Subcutaneous abdominal adipose tissue (tissue), 5 donors: Measurements from ENCODE around the gene TIA1.
"Not testable (repeated sequence)": the region's sequence is repeated elsewhere in the genome, so short reads cannot be mapped to it uniquely, and the experiment has no call there.

Experiments
- H3K27ac ChIP-seq: one replicate; pipeline ENCODE4 v1.7.0; 2013; ENCODE audit warnings: low read depth, mild to moderate bottlenecking, inconsistent platforms, low read length, moderate library complexity
- H3K27me3 ChIP-seq, 5 donors: one replicate each; pipeline ENCODE4 v1.7.0; 2013; ENCODE audit warnings: low read length in 5 of 5, inconsistent platforms in 1 of 5; ENCODE audit not compliant: control insufficient read depth in 5 of 5, insufficient read depth in 4 of 5
- H3K36me3 ChIP-seq, 5 donors: one replicate each; pipeline ENCODE4 v1.7.0; 2013; ENCODE audit warnings: low read length in 5 of 5; ENCODE audit not compliant: control insufficient read depth in 5 of 5, insufficient read depth in 5 of 5
- H3K4me1 ChIP-seq, 5 donors: one replicate each; pipeline ENCODE4 v1.7.0; 2013; ENCODE audit warnings: low read length in 5 of 5, mild to moderate bottlenecking in 3 of 5, moderate library complexity in 1 of 5; ENCODE audit not compliant: control insufficient read depth in 5 of 5, insufficient read depth in 5 of 5
- H3K4me3 ChIP-seq, 5 donors: one replicate each; pipeline ENCODE4 v1.7.0; 2013; ENCODE audit warnings: low read length in 5 of 5, low read depth in 1 of 5
- H3K9ac ChIP-seq, 5 donors: one replicate each; pipeline ENCODE4 v1.7.0; 2013; ENCODE audit warnings: low read length in 5 of 5, mild to moderate bottlenecking in 4 of 5, moderate library complexity in 3 of 5
- H3K9me3 ChIP-seq, 5 donors: one replicate each; pipeline ENCODE4 v1.7.0; 2013; ENCODE audit warnings: low read length in 5 of 5; ENCODE audit not compliant: control insufficient read depth in 5 of 5
- donor health status: healthy.
- donor health status: healthy.
- donor health status: healthy.
- donor health status: healthy.
- donor health status: healthy.

The TIA1 gene

GRCh38 chr2:70226781-70227180 lies 21.6 kb downstream of the TIA1 start:
- no peaks in the 10 kb centered on the region for H3K9me3 ChIP-seq
- no peak overlapping the region for H3K4me3 ChIP-seq
- peak overlapping the region in 1 of 5 donors; percentile 4 for H3K9ac ChIP-seq
- H3K36me3 ChIP-seq, result peaks cover 40 to 75% (median 54%) of the 10 kb centered on the region in 5 donors
- H3K27ac ChIP-seq, result no peak overlapping the region
- no peaks in the 10 kb centered on the region for H3K27me3 ChIP-seq
- H3K4me1 ChIP-seq, result no peaks in the 10 kb centered on the region

- not testable (repeated sequence) for H3K27me3 ChIP-seq, H3K4me3 ChIP-seq, H3K27ac ChIP-seq, H3K9ac ChIP-seq, H3K4me1 ChIP-seq, H3K9me3 ChIP-seq
- H3K36me3 ChIP-seq, result peaks cover 52 to 81% (median 58%) of the 10 kb centered on the region in 5 donors
These were observed 25.1 kb downstream of the TIA1 start for GRCh38 chr2:70223305-70223704.

GRCh38 chr2:70214953-70215549 lies 33.4 kb downstream of the TIA1 start:
- no peak overlapping the region for H3K4me3 ChIP-seq
- peaks cover 38 to 68% (median 55%) of the 10 kb centered on the region in 5 donors for H3K36me3 ChIP-seq
- H3K27ac ChIP-seq, result no peak overlapping the region
- no peaks in the 10 kb centered on the region for H3K27me3 ChIP-seq
- no peaks in the 10 kb centered on the region for H3K4me1 ChIP-seq
- H3K9me3 ChIP-seq, result no peaks in the 10 kb centered on the region
- H3K9ac ChIP-seq, result no peak overlapping the region

GRCh38 chr2:70214365-70214764 lies 34.1 kb downstream of the TIA1 start:
- Histone ChIP-seq H3K9ac (no peak overlapping the region), H3K27ac (no peak overlapping the region), H3K27me3 (no peaks in the 10 kb centered on the region), H3K4me3 (no peak overlapping the region), H3K36me3 (peaks cover 37 to 61% (median 48%) of the 10 kb centered on the region in 5 donors), H3K9me3 (no peaks in the 10 kb centered on the region), H3K4me1 (no peaks in the 10 kb centered on the region)

- Histone ChIP-seq H3K9ac (no peak overlapping the region), H3K27me3 (no peaks in the 10 kb centered on the region), H3K36me3 (peaks cover 25 to 47% (median 33%) of the 10 kb centered on the region in 5 donors), H3K4me3 (no peak overlapping the region), H3K4me1 (no peaks in the 10 kb centered on the region), H3K9me3 (no peaks in the 10 kb centered on the region), H3K27ac (no peak overlapping the region)
These were observed 36.0 kb downstream of the TIA1 start for GRCh38 chr2:70212298-70212932.

DNA sequence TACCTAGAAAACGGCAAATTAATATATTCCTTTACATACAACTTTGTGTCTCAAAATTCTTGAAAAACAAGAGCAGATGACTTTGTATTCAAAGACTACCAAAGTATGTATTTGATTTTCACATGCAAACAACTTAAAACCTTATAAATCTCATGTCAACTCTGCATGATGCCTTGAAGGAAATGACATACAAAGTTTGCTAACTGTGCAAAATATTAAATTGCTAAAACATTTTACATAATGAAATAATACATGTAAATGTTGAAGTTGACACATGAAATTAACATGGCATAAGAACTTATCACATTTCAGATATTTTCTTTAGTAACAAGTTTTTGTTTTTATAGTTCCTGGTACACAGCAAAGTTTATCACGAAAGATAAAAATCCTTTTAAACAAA lies 36.8 kb downstream of the TIA1 start:
- Histone ChIP-seq H3K9ac (no peak overlapping the region), H3K36me3 (peaks cover 23 to 41% (median 29%) of the 10 kb centered on the region in 5 donors), H3K27ac (no peak overlapping the region), H3K9me3 (no peaks in the 10 kb centered on the region), H3K4me1 (no peaks in the 10 kb centered on the region), H3K27me3 (no peaks in the 10 kb centered on the region), H3K4me3 (no peak overlapping the region)

DNA sequence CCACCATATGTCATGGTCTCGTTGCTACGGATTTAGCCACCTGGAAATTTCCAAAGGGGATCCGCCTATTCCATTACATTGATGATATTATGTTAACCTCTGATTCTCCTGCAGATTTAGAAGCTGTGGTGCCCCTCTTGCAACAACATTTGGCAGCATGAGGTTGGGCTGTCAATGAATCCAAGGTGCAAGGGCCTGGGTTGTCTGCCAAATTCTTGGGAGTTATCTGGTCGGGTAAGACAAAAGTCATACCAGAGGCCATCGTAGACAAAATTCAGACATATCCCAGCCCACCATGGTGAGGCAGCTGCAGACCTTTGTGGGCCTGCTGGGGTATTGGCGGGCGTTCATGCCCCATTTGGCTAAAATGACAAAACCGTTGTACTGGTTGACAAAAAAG lies 44.0 kb downstream of the TIA1 start:
- Histone ChIP-seq H3K4me3 (no peak overlapping the region), H3K9me3 (no peaks in the 10 kb centered on the region), H3K9ac (no peak overlapping the region), H3K4me1 (no peaks in the 10 kb centered on the region), H3K36me3 (peaks cover 0 to 4% (median 0%) of the 10 kb centered on the region in 5 donors), H3K27ac (no peak overlapping the region), H3K27me3 (no peaks in the 10 kb centered on the region)

DNA sequence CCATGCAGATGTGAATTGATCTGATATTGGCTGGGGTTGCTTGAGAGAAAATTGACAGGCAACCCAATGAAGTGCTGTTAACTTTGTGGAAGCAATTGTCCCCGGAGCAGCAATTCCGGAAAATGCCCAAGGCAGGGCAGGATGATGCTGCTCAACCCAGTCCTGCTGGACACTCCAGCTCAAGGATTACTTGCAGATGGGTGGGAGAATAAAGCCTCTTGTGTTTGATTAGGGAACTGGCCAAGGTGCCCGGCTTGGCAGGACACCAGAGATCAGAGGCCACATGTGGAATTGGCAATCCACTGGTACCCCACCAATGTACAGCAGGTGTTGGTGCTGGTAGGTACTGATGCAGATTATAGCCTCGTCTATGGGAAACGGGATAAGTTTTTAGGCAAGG lies 45.3 kb downstream of the TIA1 start:
- H3K27me3 ChIP-seq, result no peaks in the 10 kb centered on the region
- H3K27ac ChIP-seq, result no peak overlapping the region
- no peak overlapping the region for H3K9ac ChIP-seq
- no peaks in the 10 kb centered on the region for H3K9me3 ChIP-seq
- no peaks in the 10 kb centered on the region for H3K4me1 ChIP-seq
- peaks cover 0 to 2% (median 0%) of the 10 kb centered on the region in 5 donors for H3K36me3 ChIP-seq
- no peak overlapping the region for H3K4me3 ChIP-seq

DNA sequence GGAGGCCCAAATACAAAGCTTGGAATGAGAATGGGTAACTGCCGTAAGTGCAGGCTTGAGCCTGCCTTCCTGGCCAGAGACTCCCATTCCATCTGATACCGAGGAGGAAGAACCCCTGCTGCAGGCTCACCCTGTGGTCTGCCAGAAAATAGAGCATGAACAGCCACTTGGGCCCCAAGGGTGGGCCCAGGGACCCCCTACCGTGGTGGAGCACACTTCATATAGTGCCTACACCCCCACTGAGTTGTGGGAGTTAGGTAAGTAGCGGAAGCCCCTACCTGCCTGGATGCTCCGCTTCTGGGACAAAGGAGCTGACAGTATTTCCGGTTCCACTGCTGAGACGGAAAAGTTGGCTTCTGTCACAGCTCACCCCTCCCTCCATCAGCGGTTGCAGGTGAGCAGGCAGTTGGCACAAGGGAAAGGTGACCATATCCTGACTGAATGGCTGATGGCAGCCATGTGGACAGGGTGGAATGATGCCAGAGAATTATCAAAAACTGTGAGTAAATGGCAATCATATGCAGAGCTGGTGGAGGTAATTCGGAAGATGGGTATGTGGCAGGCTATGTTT lies 46.1 kb downstream of the TIA1 start:
- no peaks in the 10 kb centered on the region for H3K36me3 ChIP-seq
- no peaks in the 10 kb centered on the region for H3K4me1 ChIP-seq
- no peaks in the 10 kb centered on the region for H3K9me3 ChIP-seq
- H3K27me3 ChIP-seq, result no peaks in the 10 kb centered on the region
- no peak overlapping the region for H3K9ac ChIP-seq
- no peak overlapping the region for H3K27ac ChIP-seq
- no peak overlapping the region for H3K4me3 ChIP-seq

DNA sequence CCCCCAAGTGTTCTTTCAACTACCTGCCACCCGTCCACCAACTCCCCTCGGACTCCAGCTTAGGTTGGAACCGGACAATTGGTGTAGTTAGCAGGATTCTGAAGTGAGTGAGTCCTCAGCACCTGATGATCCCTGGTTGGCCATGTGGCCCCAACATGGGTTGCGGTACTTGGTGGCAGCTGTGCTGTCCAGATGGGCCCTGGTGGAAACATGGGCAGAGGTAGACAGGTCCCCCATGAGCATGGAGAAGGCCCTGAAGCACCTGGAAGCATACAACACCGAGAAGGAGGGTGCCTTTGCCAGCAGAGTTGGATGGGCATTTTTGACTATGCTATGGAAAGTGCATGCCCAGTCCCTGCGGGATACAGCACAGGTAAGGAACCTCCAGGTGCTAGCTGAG lies 46.6 kb downstream of the TIA1 start:
- Histone ChIP-seq H3K4me1 (no peaks in the 10 kb centered on the region), H3K4me3 (no peak overlapping the region), H3K36me3 (no peaks in the 10 kb centered on the region), H3K9ac (no peak overlapping the region), H3K9me3 (no peaks in the 10 kb centered on the region), H3K27me3 (no peaks in the 10 kb centered on the region), H3K27ac (no peak overlapping the region)
